ENCODE results near the gene LCN10. TPM values are rescaled to one million over a fixed set of nuclear protein-coding genes. Genes with fewer than 3 reads are reported as not detected.

Gene LCN10
- total and polyA plus RNA-seq, 10 of the 15 experiments (the other 5 are each of a cell fraction or from before 2014, with no cell fraction given) = 0.06 to 1.3 (median 0.21) TPM; not detected in 1

GRCh38 chr9:136787690-136788400 is 45.1 kb upstream of the LCN10 start:
- Histone ChIP-seq H4K20me1 (ENCODE audit: control insufficient read depth, insufficient read depth) (peaks cover 2% of the 10 kb centered on the region; the same call in 1 of the 2 replicates), H3K4me2 (ENCODE audit: control insufficient read depth, insufficient read depth) (no peak overlapping the region), H2AFZ (ENCODE audit: control insufficient read depth, low read depth, low read length) (no peak overlapping the region), H3K4me3 (no peak overlapping the region), H3K27me3 (replicated peaks in 1 of 2; ENCODE audit: control insufficient read depth in 2 of 2, insufficient read depth in 2 of 2, low read length in 1 of 2) (no peaks in the 10 kb centered on the region), H3K4me1 (ENCODE audit: control insufficient read depth, insufficient read depth, low read length) (peaks cover 10% of the 10 kb centered on the region), H3K27ac (ENCODE audit: control insufficient read depth, insufficient read depth) (no peak overlapping the region), H3K79me2 (ENCODE audit: control insufficient read depth, insufficient read depth, low read length) (peaks cover 2% of the 10 kb centered on the region; the same call in 1 of the 2 replicates), H3K9ac (ENCODE audit: control insufficient read depth, insufficient read depth, low read length) (no peak overlapping the region), H3K36me3 (ENCODE audit: control insufficient read depth in 2 of 2, insufficient read depth in 2 of 2, low read length in 1 of 2) (no peaks in the 10 kb centered on the region), H3K9me3 (replicated peaks; ENCODE audit: control insufficient read depth, insufficient read depth, low read length) (no peaks in the 10 kb centered on the region)
- in situ Hi-C loops (cut with MboI) = no loop called here
- CTCF ChIA-PET = interaction anchor here (1.0 to 13.1 kb wide), 18 partner anchors 9 to 449 kb away, joined by 3 to 163 read pairs (median 6); partner anchors contain the start of genes AJM1, FUT7 and PAXX
- FAIRE-seq (no peak), DNase-seq (ENCODE audit: low read depth, low spot score) (no peak), ATAC-seq (peak; percentile 8; the same call in 2 of the 3 replicates)
- no TSS peak for BruUV-seq (replicated peaks)
- SMC1A ChIA-PET (ENCODE audit: uncharacterized antibody, unreplicated experiment) = interaction anchor here (0.8 to 3.7 kb wide), 6 partner anchors 10 to 261 kb away, joined by 3 to 23 read pairs (median 4); no protein-coding TSS in a partner anchor
- intact Hi-C loops (cut with micrococcal nuclease; ENCODE audit: unreplicated experiment) = loop anchor here (1.0 to 5.0 kb wide), 3 partner anchors 247 to 449 kb away; no protein-coding TSS in a partner anchor
- POLR2A ChIA-PET = interaction anchor here (0.6 to 1.4 kb wide), 3 partner anchors 114 to 474 kb away, joined by 3 to 4 read pairs (median 3); no protein-coding TSS in a partner anchor
- WGBS (ENCODE audit: insufficient coverage, insufficient replicate concordance, low lambda C conversion rate, missing lambda C conversion rate) = 12% methylated on average over 21 of the region's 21 CpGs
- RAD21 ChIA-PET (ENCODE audit: unreplicated experiment) = interaction anchor here (0.6 to 4.1 kb wide), 6 partner anchors 10 to 283 kb away, joined by 3 to 28 read pairs (median 5); partner anchors contain the start of gene SAPCD2
- TF ChIP-seq YY1 (IDR thresholded peaks at IDR 0.05; ENCODE audit: low read depth, low read length) (peak; percentile 40; the same call in 1 of the 2 replicates), SMC3 (IDR thresholded peaks at IDR 0.05; ENCODE audit: borderline replicate concordance, low read length) (peak; percentile 63), HDGF (IDR thresholded peaks at IDR 0.05) (no peak), RUNX3 (IDR thresholded peaks at IDR 0.05; ENCODE audit: low read length) (peak; percentile 68), IKZF2 (IDR thresholded peaks at IDR 0.05) (peak in 1 of 2 experiments; percentile 27; a peak in 1 of 4 replicates), MEF2B (IDR thresholded peaks at IDR 0.05; ENCODE audit: partially characterized antibody, poor library complexity, severe bottlenecking) (peak; percentile 59), EGR1 (IDR thresholded peaks at IDR 0.05; ENCODE audit: borderline replicate concordance in 1 of 2, low read depth in 2 of 2, low read length in 2 of 2) (0 out of 3 replicates have a peak, but pooled peaks of 1 of the 2 experiments have one; percentile 22), ZNF384 (IDR thresholded peaks at IDR 0.05; ENCODE audit: borderline replicate concordance, low read depth, low read length) (no peak), RB1 (IDR thresholded peaks at IDR 0.05; ENCODE audit: borderline replicate concordance) (peak; percentile 61; the same call in 1 of the 2 replicates), NBN (IDR thresholded peaks at IDR 0.05) (0 out of 2 replicates have a peak, but pooled peaks have one; percentile 51), STAT3 (IDR thresholded peaks at IDR 0.05; ENCODE audit: low read depth, low read length) (no peak), CUX1 (IDR thresholded peaks at IDR 0.05; ENCODE audit: insufficient replicate concordance, low read depth, low read length) (peak; percentile 90), SMAD1 (IDR thresholded peaks at IDR 0.05; ENCODE audit: low read depth, partially characterized antibody) (peak; percentile 64), RAD51 (IDR thresholded peaks at IDR 0.05) (no peak), GATAD2B (conservative IDR thresholded peaks at IDR 0.05; ENCODE audit: low read depth) (0 out of 2 replicates have a peak, but pooled peaks have one; percentile 31), IKZF1 (conservative IDR thresholded peaks at IDR 0.05) (peak; percentile 57), EED (IDR thresholded peaks at IDR 0.05; ENCODE audit: low read depth) (0 out of 2 replicates have a peak, but pooled peaks have one; percentile 45), BHLHE40 (IDR thresholded peaks at IDR 0.05; ENCODE audit: borderline replicate concordance in 1 of 2, low read depth in 2 of 2, low read length in 1 of 2) (0 out of 4 replicates have a peak, but pooled peaks of 1 of the 2 experiments have one; percentile 13), RAD21 (IDR thresholded peaks at IDR 0.05; ENCODE audit: insufficient read depth, low read depth, low read length) (peak; percentile 88)

Data from GM12878 (cell line).